Suppressor macrophage treated with lipopolysaccharide for 1 hour (primary cell): ENCODE data around the gene SEC61A1.

Source experiments
- DNase-seq, 3 donors: peaks; one replicate each; pipeline ENCODE4 v3.0.0-alpha.2; 2020 to 2022

Gene SEC61A1

GRCh38 chr3:128113817-128114794 lies 61.9 kb downstream of the SEC61A1 start:
- DNase-seq: no peak
